WTC11 (cell line): ENCODE results near the gene TMEM108. TPM values are rescaled to one million over a fixed set of nuclear protein-coding genes. Genes with fewer than 3 reads are reported as not detected.

Experiments used
- ATAC-seq: fragments of 200-7000 bp; cut with Tn5 transposase; 2 replicates; pipeline ENCODE4 v1.10.0; 2021; ENCODE audit warnings: mild to moderate bottlenecking, moderate library complexity
- CTCF ChIA-PET: fragments of 300-600 bp; sonication (Branson Sonifier 250); formaldehyde crosslinking; loops from one replicate; lab custom pipeline; 2021; ENCODE audit warnings: antibody characterized with exemption; lab: Charles Lee
- POLR2A ChIA-PET: fragments of 350-600 bp; sonication (Branson Sonifier 250); formaldehyde crosslinking; loops from one replicate; lab custom pipeline; 2021; ENCODE audit warnings: antibody characterized with exemption; lab: Charles Lee
- DNase-seq: peaks from one replicate; pipeline ENCODE4 v3.0.0; 2021; ENCODE audit warnings: low spot score
- H3K27ac Mint-ChIP-seq: 2 replicates; pipeline ENCODE4 v1.8.0; 2021; ENCODE audit warnings: mixed read lengths
- H3K27me3 Mint-ChIP-seq: 2 replicates; pipeline ENCODE4 v1.8.0; 2021; ENCODE audit warnings: low read depth, mild to moderate bottlenecking, moderate library complexity, mixed read lengths
- H3K36me3 Mint-ChIP-seq: 2 replicates; pipeline ENCODE4 v1.8.0; 2021; ENCODE audit warnings: mixed read lengths
- H3K4me1 Mint-ChIP-seq: 2 replicates; pipeline ENCODE4 v1.8.0; 2022; ENCODE audit warnings: mixed read lengths
- H3K4me3 Mint-ChIP-seq: 2 replicates; pipeline ENCODE4 v1.8.0; 2021; ENCODE audit warnings: mild to moderate bottlenecking, moderate library complexity, mixed read lengths
- H3K9me3 Mint-ChIP-seq: 2 replicates; pipeline ENCODE4 v1.8.0; 2021; ENCODE audit warnings: mixed read lengths
- AFF4 ChIP-seq: sonication (generic); formaldehyde crosslinking; IDR thresholded peaks from 2 replicates; pipeline ENCODE4 v1.8.1; 2023; ENCODE audit warnings: mild to moderate bottlenecking, missing genetic modification reagents, borderline replicate concordance
- CBFB ChIP-seq: sonication (generic); formaldehyde crosslinking; IDR thresholded peaks from 2 replicates; pipeline ENCODE4 v1.8.1; 2022; ENCODE audit warnings: mild to moderate bottlenecking, low read depth, missing genetic modification reagents
- CREB1 ChIP-seq: sonication (generic); formaldehyde crosslinking; IDR thresholded peaks from 2 replicates; pipeline ENCODE4 v1.8.0; 2023; ENCODE audit warnings: mild to moderate bottlenecking, missing genetic modification reagents
- CTCF ChIP-seq: fragments of 200-600 bp; IDR thresholded peaks from 2 replicates; pipeline ENCODE4 v1.8.0; 2022; ENCODE audit warnings: antibody characterized with exemption
- ERG ChIP-seq: fragments of 250-450 bp; sonication (Bioruptor Pico); IDR thresholded peaks from 2 replicates; pipeline ENCODE4 v1.8.0; 2021; ENCODE audit warnings: mild to moderate bottlenecking
- ETV6 ChIP-seq: sonication (generic); formaldehyde crosslinking; IDR thresholded peaks from 2 replicates; pipeline ENCODE4 v1.8.1; 2022; ENCODE audit warnings: mild to moderate bottlenecking, missing genetic modification reagents
- FOXK1 ChIP-seq: sonication (generic); formaldehyde crosslinking; IDR thresholded peaks from 2 replicates; pipeline ENCODE4 v1.8.0; 2022; ENCODE audit warnings: mild to moderate bottlenecking, moderate library complexity, missing genetic modification reagents
- FOXP4 ChIP-seq: sonication (generic); formaldehyde crosslinking; IDR thresholded peaks from 2 replicates; pipeline ENCODE4 v1.8.0; 2022; ENCODE audit warnings: mild to moderate bottlenecking, missing genetic modification reagents
- NFYB ChIP-seq: sonication (generic); formaldehyde crosslinking; conservative IDR thresholded peaks from 2 replicates; pipeline ENCODE4 v1.8.0; 2022; ENCODE audit warnings: low read depth, missing genetic modification reagents
- NR2C2 ChIP-seq: sonication (generic); formaldehyde crosslinking; IDR thresholded peaks from 2 replicates; pipeline ENCODE4 v1.8.0; 2022; ENCODE audit warnings: mild to moderate bottlenecking, missing genetic modification reagents
- NR3C1 ChIP-seq: sonication (generic); formaldehyde crosslinking; conservative IDR thresholded peaks from 2 replicates; pipeline ENCODE4 v1.8.1; 2023; ENCODE audit warnings: low read depth, mild to moderate bottlenecking, missing genetic modification reagents
- RELA ChIP-seq: sonication (generic); formaldehyde crosslinking; IDR thresholded peaks from 2 replicates; pipeline ENCODE4 v1.8.1; 2022; ENCODE audit warnings: missing genetic modification reagents, mild to moderate bottlenecking, borderline replicate concordance
- SP1 ChIP-seq: sonication (generic); formaldehyde crosslinking; conservative IDR thresholded peaks from 2 replicates; pipeline ENCODE4 v1.8.1; 2022; ENCODE audit warnings: missing genetic modification reagents
- ZNF121 ChIP-seq: sonication (generic); formaldehyde crosslinking; IDR thresholded peaks from 2 replicates; pipeline ENCODE4 v1.8.0; 2023; ENCODE audit warnings: missing genetic modification reagents
- ZNF138 ChIP-seq: sonication (generic); formaldehyde crosslinking; conservative IDR thresholded peaks from 2 replicates; pipeline ENCODE4 v1.8.1; 2022; ENCODE audit warnings: mild to moderate bottlenecking, moderate library complexity, missing genetic modification reagents
- total RNA-seq: library from RNA; stranded (reverse); gene quantifications from 3 replicates; pipeline ENCODE4 v1.2.3, GENCODE V29; 2021

The TMEM108 gene
- total RNA-seq, 1 experiment from 2014 or later = 14.7 TPM

- TF ChIP-seq CTCF = no peak
Observed at GRCh38 chr3:133058831-133059230, 20.6 kb downstream of the TMEM108 start (continued).

- ChIA-PET CTCF (no interaction called here), POLR2A (interaction anchor here (0.7 kb wide), 1 partner anchor 61 kb away, joined by 3 read pairs; no protein-coding TSS in a partner anchor)
- no peaks in the 10 kb centered on the region for H3K27me3 Mint-ChIP-seq
- H3K27ac Mint-ChIP-seq = no peak overlapping the region
- DNase-seq = no peak
- ATAC-seq = no peak
- no peaks in the 10 kb centered on the region for H3K4me1 Mint-ChIP-seq
- TF ChIP-seq CTCF (no peak), CBFB (CRISPR knock-in tag) (no peak), ERG (CRISPR knock-in tag) (no peak)
- no peak overlapping the region for H3K4me3 Mint-ChIP-seq
- H3K36me3 Mint-ChIP-seq = no peaks in the 10 kb centered on the region
- H3K9me3 Mint-ChIP-seq = no peaks in the 10 kb centered on the region
Observed at GRCh38 chr3:133065193-133065961, 27.2 kb downstream of the TMEM108 start.

GRCh38 chr3:133066026-133066425 is 27.8 kb downstream of the TMEM108 start:
- CTCF ChIA-PET = no interaction called here
- DNase-seq = no peak
- POLR2A ChIA-PET = no interaction called here

GRCh38 chr3:133069556-133070286 is 31.5 kb downstream of the TMEM108 start:
- ATAC-seq = no peak
- no peak overlapping the region for H3K4me3 Mint-ChIP-seq
- DNase-seq = no peak
- H3K4me1 Mint-ChIP-seq = no peaks in the 10 kb centered on the region
- H3K27ac Mint-ChIP-seq = no peak overlapping the region
- H3K9me3 Mint-ChIP-seq = no peaks in the 10 kb centered on the region
- no peaks in the 10 kb centered on the region for H3K36me3 Mint-ChIP-seq
- no peaks in the 10 kb centered on the region for H3K27me3 Mint-ChIP-seq
- CTCF ChIA-PET = no interaction called here
- POLR2A ChIA-PET = no interaction called here
- TF ChIP-seq NFYB (CRISPR knock-in tag) (no peak), FOXK1 (no peak), CREB1 (CRISPR knock-in tag) (no peak), NR2C2 (CRISPR knock-in tag) (no peak), AFF4 (no peak), ZNF121 (CRISPR knock-in tag) (no peak), ETV6 (CRISPR knock-in tag) (no peak), FOXP4 (no peak)

More at GRCh38 chr3:133066026-133066425, 27.8 kb downstream of the TMEM108 start:
- no peak for TF ChIP-seq ZNF138 (CRISPR knock-in tag)
- no peak for TF ChIP-seq SP1
- no peak for TF ChIP-seq NR3C1
- no peak for TF ChIP-seq RELA
- ATAC-seq = no peak
- no peaks in the 10 kb centered on the region for H3K9me3 Mint-ChIP-seq
- no peaks in the 10 kb centered on the region for H3K27me3 Mint-ChIP-seq
- H3K4me3 Mint-ChIP-seq = no peak overlapping the region
- no peaks in the 10 kb centered on the region for H3K4me1 Mint-ChIP-seq
- no peaks in the 10 kb centered on the region for H3K36me3 Mint-ChIP-seq
- H3K27ac Mint-ChIP-seq = no peak overlapping the region
